ENCODE measurements around the gene RPS27. TPM values are rescaled to one million over a fixed set of nuclear protein-coding genes. Genes with fewer than 3 reads are reported as not detected.

RPS27 gene
- polyA plus RNA-seq, 1 of the 3 experiments (the other 2 are of a cell fraction): 7,060 TPM

GRCh38 chr1:153970346-153970745 is 20.2 kb upstream of the RPS27 start:
- DNase-seq: no peak
- Histone ChIP-seq H3K79me2 (ENCODE audit: insufficient read depth) (peaks cover 13% of the 10 kb centered on the region; the same call in 1 of the 2 replicates), H3K4me3 (ENCODE audit: low read depth in 2 of 2, low read length in 1 of 2) (no peak overlapping the region), H3K36me3 (replicated peaks in 1 of 2; ENCODE audit: control insufficient read depth in 1 of 2, insufficient read depth in 2 of 2, low read length in 1 of 2) (peaks cover 13 to 19% of the 10 kb centered on the region in 2 experiments), H3K9me2 (no peaks in the 10 kb centered on the region), H3K27ac (ENCODE audit: low read depth in 2 of 2, low read length in 1 of 2) (no peak overlapping the region), H2AFZ (ENCODE audit: low read depth) (no peak overlapping the region), H3F3A (replicated peaks; ENCODE audit: insufficient read depth) (peaks cover 9% of the 10 kb centered on the region), H4K20me1 (ENCODE audit: insufficient read depth) (no peaks in the 10 kb centered on the region), H3K4me1 (ENCODE audit: control insufficient read depth in 1 of 2, insufficient read depth in 2 of 2, low read depth in 1 of 2, low read length in 1 of 2) (peaks cover 0 to 18% of the 10 kb centered on the region in 2 experiments; a peak in 2 of 4 replicates), H3K9me3 (no peaks in the 10 kb centered on the region), H3K27me3 (ENCODE audit: insufficient read depth) (no peaks in the 10 kb centered on the region), H3K9ac (no peak overlapping the region), H3K4me2 (no peak overlapping the region)
- POLR2A ChIA-PET: interaction anchor here (0.7 to 1.4 kb wide), 3 partner anchors 20 to 195 kb away, joined by 3 to 7 read pairs (median 4); partner anchors contain the start of genes RPS27 and SLC27A3
- CTCF ChIA-PET: interaction anchor here (1.0 to 8.9 kb wide), 2 partner anchors 15 to 24 kb away, joined by 4 to 68 read pairs; partner anchors contain the start of genes DENND4B and RAB13
- 100% methylated on average over 2 of the region's 2 CpGs for WGBS (ENCODE audit: low lambda C conversion rate)
- TF ChIP-seq MEF2A (IDR thresholded peaks at IDR 0.05; ENCODE audit: borderline replicate concordance, low read depth): no peak

- H3K9me2 ChIP-seq: no peaks in the 10 kb centered on the region
- H3K9me3 ChIP-seq: no peaks in the 10 kb centered on the region
- peaks cover 22% of the 10 kb centered on the region for H3K79me2 ChIP-seq (ENCODE audit: insufficient read depth)
- H4K20me1 ChIP-seq (ENCODE audit: insufficient read depth): no peaks in the 10 kb centered on the region
- H3K27me3 ChIP-seq (ENCODE audit: insufficient read depth): no peaks in the 10 kb centered on the region
- TF ChIP-seq JUND (IDR thresholded peaks at IDR 0.05): no peak
- TF ChIP-seq NFIC (IDR thresholded peaks at IDR 0.05; ENCODE audit: borderline replicate concordance): no peak
- no peak for TF ChIP-seq YY1 (IDR thresholded peaks at IDR 0.05; ENCODE audit: low read depth)
- no peak for TF ChIP-seq USF1 (IDR thresholded peaks at IDR 0.05; ENCODE audit: borderline replicate concordance, low read depth)
- TF ChIP-seq CTCF (IDR thresholded peaks at IDR 0.05): no peak
- TF ChIP-seq CHD2 (IDR thresholded peaks at IDR 0.05; ENCODE audit: low read length, partially characterized antibody): no peak
- TF ChIP-seq EZH2phosphoT487 (IDR thresholded peaks at IDR 0.05; ENCODE audit: borderline replicate concordance, low read depth): no peak
- TF ChIP-seq TEAD4 (IDR thresholded peaks at IDR 0.05; ENCODE audit: borderline replicate concordance, insufficient read depth): no peak
- no peak for TF ChIP-seq RFX5 (IDR thresholded peaks at IDR 0.05; ENCODE audit: low read length)
- TF ChIP-seq RAD21 (IDR thresholded peaks at IDR 0.05; ENCODE audit: low read length): no peak
- TF ChIP-seq MXI1 (IDR thresholded peaks at IDR 0.05; ENCODE audit: low read depth, low read length): no peak
- TF ChIP-seq ZBTB33 (IDR thresholded peaks at IDR 0.05; ENCODE audit: borderline replicate concordance, low read depth): no peak
- no peak overlapping the region for H3K9ac ChIP-seq
- POLR2A ChIA-PET: interaction anchor here (1.9 to 6.6 kb wide), 2 partner anchors 10 to 18 kb away, joined by 5 to 59 read pairs; partner anchors contain the start of genes RPS27 and SLC39A1
- CTCF ChIA-PET: interaction anchor here (1.4 to 8.9 kb wide), 2 partner anchors 13 to 27 kb away, joined by 4 to 68 read pairs; partner anchors contain the start of genes DENND4B and RAB13
- 98% methylated on average over 3 of the region's 3 CpGs for WGBS (ENCODE audit: low lambda C conversion rate)
- H3K36me3 ChIP-seq (replicated peaks in 1 of 2; ENCODE audit: control insufficient read depth in 1 of 2, insufficient read depth in 2 of 2, low read length in 1 of 2): peaks cover 17 to 25% of the 10 kb centered on the region in 2 experiments
- peaks cover 5 to 22% of the 10 kb centered on the region in 2 experiments; a peak in 2 of 4 replicates for H3K4me1 ChIP-seq (ENCODE audit: control insufficient read depth in 1 of 2, insufficient read depth in 2 of 2, low read depth in 1 of 2, low read length in 1 of 2)
- H3K27ac ChIP-seq (ENCODE audit: low read depth in 2 of 2, low read length in 1 of 2): no peak overlapping the region
- H2AFZ ChIP-seq (ENCODE audit: low read depth): no peak overlapping the region
- no peak overlapping the region for H3K4me3 ChIP-seq (ENCODE audit: low read depth in 2 of 2, low read length in 1 of 2)
- DNase-seq: no peak
- H3K4me2 ChIP-seq: no peak overlapping the region
- H3F3A ChIP-seq (replicated peaks; ENCODE audit: insufficient read depth): peaks cover 3% of the 10 kb centered on the region
These were observed 17.5 kb upstream of the RPS27 start for GRCh38 chr1:153973071-153973470.
